Kidney (tissue), 14 donors: ENCODE data around the gene FNDC7. TPM values are rescaled to one million over a fixed set of nuclear protein-coding genes. Genes with fewer than 3 reads are reported as not detected.
"Not testable (repeated sequence)": the region's sequence is repeated elsewhere in the genome, so short reads cannot be mapped to it uniquely, and the experiment has no call there.

ENCODE experiments used
- DNase-seq, 5 donors: peaks; one replicate each; pipeline ENCODE4 v3.0.0-alpha.2; 2013 to 2020
- FAIRE-seq: peaks from 2 replicates; lab custom pipeline; 2012; peaks lifted over from hg19 to GRCh38; lab: Jason Lieb, UNC
- H3K27ac ChIP-seq, 2 donors: one replicate each; pipeline ENCODE4 v1.7.0; 2013; ENCODE audit warnings: low read depth in 2 of 2, low read length in 2 of 2, inconsistent platforms in 1 of 2
- H3K27me3 ChIP-seq: one replicate; pipeline ENCODE4 v1.7.1; 2013; ENCODE audit warnings: low read length, inconsistent platforms; ENCODE audit not compliant: control insufficient read depth, insufficient read depth
- H3K36me3 ChIP-seq, 3 donors: one replicate each; pipeline versions ENCODE4 v1.7.0 to v1.7.1; 2013; ENCODE audit warnings: low read length in 3 of 3, control low read depth in 1 of 3, inconsistent platforms in 1 of 3; ENCODE audit not compliant: insufficient read depth in 3 of 3, control insufficient read depth in 2 of 3
- H3K4me1 ChIP-seq, 3 donors: one replicate each; pipeline versions ENCODE4 v1.7.0 to v1.7.1; 2013; ENCODE audit warnings: low read length in 3 of 3, inconsistent platforms in 1 of 3, low read depth in 1 of 3; ENCODE audit not compliant: control insufficient read depth in 2 of 3, insufficient read depth in 2 of 3
- H3K4me3 ChIP-seq, 3 donors: one replicate each; pipeline versions ENCODE4 v1.7.0 to v1.8.1; 2013; ENCODE audit warnings: low read length in 3 of 3, control low read depth in 1 of 3, inconsistent platforms in 1 of 3
- H3K9ac ChIP-seq, 3 donors: one replicate each; pipeline versions ENCODE4 v1.7.0 to v1.7.1; 2013; ENCODE audit warnings: low read length in 3 of 3, control low read depth in 1 of 3, inconsistent platforms in 1 of 3
- H3K9me3 ChIP-seq, 3 donors: one replicate each; pipeline versions ENCODE4 v1.7.0 to v1.7.1; 2013; ENCODE audit warnings: low read length in 3 of 3, control low read depth in 1 of 3, inconsistent platforms in 1 of 3; ENCODE audit not compliant: control insufficient read depth in 2 of 3, insufficient read depth in 1 of 3
- intact Hi-C: fragments of 100-400 bp; cut with DNase I; formaldehyde crosslinking; loops from one replicate; pipeline ENCODE4 v1.11.1; 2022
- polyA plus RNA-seq: library from polyadenylated mRNA; stranded (reverse); fragments of 350-450 nt; fragmentation: Illumina TruSeq; extraction: RNeasy Lipid Tissue Mini Kit (QIAGEN cat#74804); gene quantifications from one replicate; pipeline ENCODE4 v1.2.3, GENCODE V29; 2014; ENCODE audit warnings: low read depth, low replicate concordance; ENCODE audit not compliant: insufficient read depth
- total RNA-seq: library from RNA; stranded (reverse); fragmentation: NEBNext Ultra II Directional; extraction: Animal tissue kit (Norgen Biotek cat#: 25700); gene quantifications from one replicate; pipeline ENCODE4 v1.2.1, GENCODE V29; 2021
- TF ChIP-seq, protein P1 (sequence below): IDR thresholded peaks from 3 replicates; pipeline ENCODE4 v1.5.1; 2012; ENCODE audit warnings: mild to moderate bottlenecking, moderate library complexity, borderline replicate concordance; ENCODE audit not compliant: insufficient read depth; ENCODE audit errors: extremely low read depth
- donor health status: control.
- donor health status: control.
- donor health status: control.
- donor health status: control.
- donor health status: control.
- donor health status: DM: yes; HTN: yes; CAD: no.
- donor health status: Normal renal cell carcinoma (clear cell type).

The FNDC7 gene
- total and polyA plus RNA-seq, 2 donors from 2014 or later, result not detected

DNA sequence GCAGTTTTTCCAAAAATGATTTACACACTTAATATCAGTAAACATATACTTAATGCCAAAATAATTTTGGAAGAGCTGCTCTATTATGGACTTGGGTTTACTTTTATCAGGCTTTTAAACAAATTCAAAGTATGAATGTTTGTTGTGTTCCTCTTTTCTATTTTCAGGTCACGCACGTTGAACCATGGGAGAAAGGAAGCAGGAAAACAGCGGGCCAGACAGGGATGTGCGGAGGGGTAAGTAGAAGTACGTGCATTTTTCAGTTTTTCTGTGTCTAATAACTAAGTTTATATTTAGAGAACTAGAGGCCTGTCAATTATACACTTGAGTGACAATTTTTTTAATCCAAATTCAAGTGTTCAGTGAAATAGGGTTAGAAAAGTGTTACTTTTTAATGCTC lies 17.2 kb upstream of the FNDC7 start:
- TF ChIP-seq, protein P1, sequence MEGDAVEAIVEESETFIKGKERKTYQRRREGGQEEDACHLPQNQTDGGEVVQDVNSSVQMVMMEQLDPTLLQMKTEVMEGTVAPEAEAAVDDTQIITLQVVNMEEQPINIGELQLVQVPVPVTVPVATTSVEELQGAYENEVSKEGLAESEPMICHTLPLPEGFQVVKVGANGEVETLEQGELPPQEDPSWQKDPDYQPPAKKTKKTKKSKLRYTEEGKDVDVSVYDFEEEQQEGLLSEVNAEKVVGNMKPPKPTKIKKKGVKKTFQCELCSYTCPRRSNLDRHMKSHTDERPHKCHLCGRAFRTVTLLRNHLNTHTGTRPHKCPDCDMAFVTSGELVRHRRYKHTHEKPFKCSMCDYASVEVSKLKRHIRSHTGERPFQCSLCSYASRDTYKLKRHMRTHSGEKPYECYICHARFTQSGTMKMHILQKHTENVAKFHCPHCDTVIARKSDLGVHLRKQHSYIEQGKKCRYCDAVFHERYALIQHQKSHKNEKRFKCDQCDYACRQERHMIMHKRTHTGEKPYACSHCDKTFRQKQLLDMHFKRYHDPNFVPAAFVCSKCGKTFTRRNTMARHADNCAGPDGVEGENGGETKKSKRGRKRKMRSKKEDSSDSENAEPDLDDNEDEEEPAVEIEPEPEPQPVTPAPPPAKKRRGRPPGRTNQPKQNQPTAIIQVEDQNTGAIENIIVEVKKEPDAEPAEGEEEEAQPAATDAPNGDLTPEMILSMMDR, result no peak
- Histone ChIP-seq H3K9ac (peak overlapping the region in 1 of 3 donors; percentile 20), H3K36me3 (peaks cover 17 to 41% (median 25%) of the 10 kb centered on the region in 3 donors), H3K27ac (no peak overlapping the region), H3K9me3 (no peaks in the 10 kb centered on the region), H3K27me3 (no peaks in the 10 kb centered on the region), H3K4me1 (peaks cover 0 to 10% (median 0%) of the 10 kb centered on the region in 3 donors), H3K4me3 (no peak overlapping the region)
- intact Hi-C loops, result no loop called here
- no peak for DNase-seq
- no peak for FAIRE-seq

DNA sequence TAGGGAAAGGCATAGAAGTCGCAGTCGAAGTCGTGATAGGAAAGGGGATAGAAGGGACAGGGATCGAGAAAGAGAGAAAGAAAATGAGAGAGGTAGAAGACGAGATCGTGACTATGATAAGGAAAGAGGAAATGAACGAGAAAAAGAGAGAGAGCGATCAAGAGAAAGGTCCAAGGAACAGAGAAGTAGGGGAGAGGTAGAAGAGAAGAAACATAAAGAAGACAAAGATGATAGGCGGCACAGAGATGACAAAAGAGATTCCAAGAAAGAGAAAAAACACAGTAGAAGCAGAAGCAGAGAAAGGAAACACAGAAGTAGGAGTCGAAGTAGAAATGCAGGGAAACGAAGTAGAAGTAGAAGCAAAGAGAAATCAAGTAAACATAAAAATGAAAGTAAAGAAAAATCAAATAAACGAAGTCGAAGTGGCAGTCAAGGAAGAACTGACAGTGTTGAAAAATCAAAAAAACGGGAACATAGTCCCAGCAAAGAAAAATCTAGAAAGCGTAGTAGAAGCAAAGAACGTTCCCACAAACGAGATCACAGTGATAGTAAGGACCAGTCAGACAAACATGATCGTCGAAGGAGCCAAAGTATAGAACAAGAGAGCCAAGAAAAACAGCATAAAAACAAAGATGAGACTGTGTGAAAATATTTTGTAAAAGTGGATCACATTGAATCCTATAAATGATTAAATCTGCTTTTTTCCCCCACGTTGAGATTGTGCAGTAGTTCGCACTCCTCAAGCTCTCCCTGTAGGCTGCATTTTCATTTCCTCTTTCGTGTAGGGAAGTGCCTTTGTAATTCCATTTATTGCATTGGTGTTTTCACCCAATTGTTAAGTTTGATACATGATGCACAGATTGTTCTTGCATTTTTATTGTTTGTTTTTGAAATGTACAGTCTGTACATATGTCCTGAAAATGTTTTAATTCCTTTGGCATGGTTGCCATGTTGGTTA lies 13.1 kb upstream of the FNDC7 start:
- intact Hi-C loops, result no loop called here
- no peaks in the 10 kb centered on the region for H3K9me3 ChIP-seq
- no peak for FAIRE-seq
- H3K9ac ChIP-seq, result no peak overlapping the region
- peaks cover 17 to 50% (median 25%) of the 10 kb centered on the region in 3 donors for H3K36me3 ChIP-seq
- no peak overlapping the region for H3K27ac ChIP-seq
- no peaks in the 10 kb centered on the region for H3K27me3 ChIP-seq
- DNase-seq, result no peak
- TF ChIP-seq, protein P1, result no peak
- H3K4me1 ChIP-seq, result no peaks in the 10 kb centered on the region
- no peak overlapping the region for H3K4me3 ChIP-seq

DNA sequence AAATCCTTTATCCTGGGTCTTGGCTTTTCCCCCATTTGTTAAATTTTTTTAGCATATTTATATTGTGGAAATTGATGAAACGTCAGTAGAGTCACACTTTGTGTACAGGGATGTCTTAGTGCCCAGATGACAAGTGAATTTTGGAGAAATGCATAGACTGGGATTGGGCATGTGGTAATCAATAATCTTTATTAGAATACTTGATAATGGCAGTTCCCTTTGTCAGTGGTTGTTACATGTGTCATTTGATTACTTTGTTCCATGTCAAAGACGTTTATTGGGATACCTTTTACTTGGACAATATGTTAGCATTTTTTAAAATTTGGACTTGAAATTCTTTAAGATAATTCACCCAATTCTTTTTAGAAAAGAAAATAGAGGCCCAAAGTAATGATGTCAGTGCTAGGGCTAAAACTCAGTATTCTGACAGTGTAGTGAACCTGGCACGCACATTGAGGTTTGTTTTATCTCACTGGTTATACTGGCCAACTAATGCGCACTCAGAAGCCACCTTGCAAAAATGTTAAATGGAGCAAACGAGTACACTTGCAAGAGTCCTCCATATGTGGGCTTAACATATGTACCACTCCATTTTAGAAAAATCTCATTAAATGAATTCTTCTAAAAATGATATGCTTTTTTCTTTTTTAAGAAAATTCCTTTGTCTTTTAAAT lies 11.4 kb upstream of the FNDC7 start:
- DNase-seq (no peak), FAIRE-seq (no peak)
- H3K9me3 ChIP-seq, result no peaks in the 10 kb centered on the region
- H3K36me3 ChIP-seq, result peaks cover 17 to 46% (median 25%) of the 10 kb centered on the region in 3 donors
- TF ChIP-seq, protein P1, result no peak
- H3K27me3 ChIP-seq, result no peaks in the 10 kb centered on the region
- no peak overlapping the region for H3K27ac ChIP-seq
- intact Hi-C loops, result no loop called here
- no peak overlapping the region for H3K9ac ChIP-seq
- no peak overlapping the region for H3K4me3 ChIP-seq
- no peaks in the 10 kb centered on the region for H3K4me1 ChIP-seq

DNA sequence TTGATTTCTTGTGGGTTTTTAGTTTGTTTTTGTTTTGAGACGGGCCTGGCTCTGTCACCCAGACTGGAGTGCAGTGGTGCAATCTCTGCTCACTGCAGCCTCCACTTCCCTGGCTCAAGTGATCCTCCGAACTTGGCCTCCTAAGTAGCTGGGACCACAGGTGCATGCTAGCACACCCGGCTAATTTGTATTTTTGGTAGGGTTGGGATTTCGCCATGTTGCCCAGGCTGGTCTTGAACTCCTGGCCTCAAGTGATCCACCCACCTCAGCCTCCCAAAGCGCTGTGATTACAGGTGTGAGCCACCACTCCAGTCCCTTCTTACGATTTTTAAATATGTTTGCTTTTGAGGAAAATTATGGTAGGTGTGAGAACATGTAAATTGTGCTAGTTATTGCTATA lies 10.6 kb upstream of the FNDC7 start:
- FAIRE-seq, H3K27me3 ChIP-seq, H3K4me1 ChIP-seq, intact Hi-C loops, H3K27ac ChIP-seq, DNase-seq, H3K9me3 ChIP-seq, H3K4me3 ChIP-seq, H3K9ac ChIP-seq: not testable (repeated sequence)
- peaks cover 14 to 38% (median 22%) of the 10 kb centered on the region in 3 donors for H3K36me3 ChIP-seq
